H1 (cell line): ENCODE measurements around the gene ZNF629. TPM values are rescaled to one million over a fixed set of nuclear protein-coding genes. Genes with fewer than 3 reads are reported as not detected.

Experiments
- polyA plus RNA-seq, 7 experiments: library from polyadenylated mRNA; depleted of rRNA in 3 of 7; stranded (reverse) in 5 of 7; unstranded in 2 of 7; fragments of >200 nt in 5 of 7; fragments of 200-250 nt in 2 of 7; gene quantifications; 1 replicate in 5 of 7; 2 replicates in 1 of 7; 4 replicates in 1 of 7; pipeline versions ENCODE4 v1.2.1 to v1.2.3, GENCODE V29; 2011 to 2013; ENCODE audit warnings: missing spikeins in 2 of 7, mixed read lengths in 2 of 7
- total RNA-seq: library from RNA; stranded (reverse); fragmentation: NEBNext Ultra II Directional; extraction: Animal tissue kit (Norgen Biotek cat#: 25700); gene quantifications from 2 replicates; pipeline ENCODE4 v1.2.1, GENCODE V29; 2021
- TF ChIP-seq, protein P1 (sequence below): IDR thresholded peaks from 2 replicates; pipeline ENCODE4 v1.6.1; 2012; ENCODE audit warnings: inconsistent platforms

ZNF629 gene
- total and polyA plus RNA-seq, 2 of the 8 experiments (the other 6 are each of a cell fraction or from before 2014, with no cell fraction given), result 11.0 to 19.5 TPM

- TF ChIP-seq, protein P1, sequence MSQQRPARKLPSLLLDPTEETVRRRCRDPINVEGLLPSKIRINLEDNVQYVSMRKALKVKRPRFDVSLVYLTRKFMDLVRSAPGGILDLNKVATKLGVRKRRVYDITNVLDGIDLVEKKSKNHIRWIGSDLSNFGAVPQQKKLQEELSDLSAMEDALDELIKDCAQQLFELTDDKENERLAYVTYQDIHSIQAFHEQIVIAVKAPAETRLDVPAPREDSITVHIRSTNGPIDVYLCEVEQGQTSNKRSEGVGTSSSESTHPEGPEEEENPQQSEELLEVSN, result no peak
These were observed 13.2 kb downstream of the ZNF629 start (continued) for GRCh38 chr16:30773826-30774225.
